ENCODE results near the gene WTAP.

- TF ChIP-seq CTCF (IDR thresholded peaks at IDR 0.05) (no peak), POLR2A (IDR thresholded peaks at IDR 0.05) (no peak)
Observed at GRCh38 chr6:159713984-159714383, 13.3 kb upstream of the WTAP start.
